ENCODE data around the gene NSMCE1. TPM values are rescaled to one million over a fixed set of nuclear protein-coding genes. Genes with fewer than 3 reads are reported as not detected.
A peak's percentile ranks its signal among the peaks of the same experiment; 100 is the strongest.

NSMCE1 gene
- total and polyA plus RNA-seq, 2 of the 4 experiments (the other 2 are of a cell fraction): 47.5 to 120 TPM

DNA sequence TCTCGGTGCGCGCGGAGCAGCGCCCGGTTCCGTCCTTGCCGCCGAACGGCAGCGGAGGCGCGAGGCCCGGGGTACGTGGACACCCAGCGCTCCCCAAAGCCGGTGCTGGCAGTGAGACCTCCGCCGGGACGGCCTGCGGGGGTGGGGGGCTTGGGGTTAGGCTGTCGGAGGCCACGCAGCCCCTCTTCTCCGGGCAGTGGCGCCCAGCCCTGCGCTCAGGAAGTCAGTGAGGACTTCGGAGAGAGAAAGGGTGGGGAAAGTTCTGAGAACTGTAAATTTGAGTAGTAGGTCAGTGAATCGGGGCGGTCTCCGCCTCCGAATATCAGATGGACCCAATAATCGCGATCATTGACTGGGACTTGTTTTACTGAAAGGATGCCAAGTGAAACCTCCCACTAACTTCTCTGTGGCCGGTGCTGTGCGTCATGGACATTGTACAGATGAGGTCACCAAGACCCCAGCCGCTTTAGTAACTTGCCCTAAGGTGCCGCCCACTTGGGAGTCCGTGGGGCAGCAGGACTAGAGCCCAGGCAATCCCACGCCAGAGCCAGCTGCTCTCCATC, 45.7 kb upstream of the NSMCE1 start:
- no TSS peak for BruUV-seq (replicated peaks)
- peak overlapping the region; percentile 95 for H3K4ac ChIP-seq (ENCODE audit: low read depth, low read length)
- peak overlapping the region; percentile 97 for H2AFZ ChIP-seq (replicated peaks; ENCODE audit: low read length, poor library complexity)
- intact Hi-C loops (cut with micrococcal nuclease): loop anchor here (2.0 to 5.0 kb wide), 2 partner anchors 47 to 79 kb away; partner anchors contain the start of gene NSMCE1
- peaks cover 7 to 56% of the 10 kb centered on the region in 2 experiments; a peak in 3 of 4 replicates for H3K79me1 ChIP-seq (ENCODE audit: low read depth in 1 of 2, low read length in 2 of 2)
- H2AK9ac ChIP-seq (replicated peaks; ENCODE audit: low read depth, low read length, poor library complexity): peak overlapping the region; percentile 95
- peak overlapping the region; percentile 30 for H3K18ac ChIP-seq (ENCODE audit: low read depth, low read length)
- H3K14ac ChIP-seq (replicated peaks; ENCODE audit: low read depth, low read length): peak overlapping the region; percentile 88
- H3K9me1 ChIP-seq (ENCODE audit: insufficient read depth, low read length): peaks cover 22% of the 10 kb centered on the region
- ATAC-seq (ENCODE audit: low read depth) (peak; percentile 53), DNase-seq (peak; percentile 97)
- H2AK5ac ChIP-seq (ENCODE audit: low read depth, low read length): peak overlapping the region; percentile 72
- H3K9me3 ChIP-seq (ENCODE audit: control insufficient read depth, insufficient read depth, low read length): no peaks in the 10 kb centered on the region
- peak overlapping the region; percentile 52 for H4K5ac ChIP-seq (ENCODE audit: low read depth, low read length)
- H3K56ac ChIP-seq (ENCODE audit: extremely low read depth, insufficient read depth, low read length): peak overlapping the region; percentile 69
- peak overlapping the region; percentile 92 for H2BK120ac ChIP-seq (ENCODE audit: low read depth, low read length)
- peak overlapping the region; percentile 95 for H3K27ac ChIP-seq (ENCODE audit: insufficient read depth, low read length)
- H4K20me1 ChIP-seq (ENCODE audit: insufficient read depth, low read length): peaks cover 33% of the 10 kb centered on the region
- in situ Hi-C loops (cut with MboI; ENCODE audit: low sequenced_read_pairs): loop anchor here (5.0 kb wide), 1 partner anchor 47 kb away; the partner anchor contains the start of gene NSMCE1
- H2BK20ac ChIP-seq (ENCODE audit: low read depth, low read length): peak overlapping the region; percentile 27
- ChIA-PET CTCF (no interaction called here), POLR2A (ENCODE audit: unreplicated experiment) (no interaction called here)
- H3K4me1 ChIP-seq (ENCODE audit: control insufficient read depth, insufficient read depth, low read length): peaks cover 28% of the 10 kb centered on the region
- WGBS, 2 experiments (ENCODE audit: extremely low coverage in 2 of 2, insufficient read length in 1 of 2): 0% methylated on average over 2 of the region's 39 CpGs; no CpG with 5 or more reads in 1 of the 2 experiments
- H3K4me3 ChIP-seq (ENCODE audit: insufficient read depth, low read depth, low read length): peak overlapping the region; percentile 74
- H2BK15ac ChIP-seq (ENCODE audit: low read depth, low read length): 0 out of 3 replicates have a peak overlapping the region, but pooled peaks have one; percentile 1
- peaks cover 18% of the 10 kb centered on the region for H3K36me3 ChIP-seq (ENCODE audit: control insufficient read depth, insufficient read depth, low read length)
- peak overlapping the region; percentile 94 for H2BK5ac ChIP-seq (ENCODE audit: low read depth, low read length, poor library complexity, severe bottlenecking)
- peak overlapping the region; percentile 82 to 86; a peak in 3 of 4 replicates for H4K8ac ChIP-seq (ENCODE audit: low read depth in 2 of 2, low read length in 2 of 2)
- H3K4me2 ChIP-seq (ENCODE audit: low read depth, low read length): peak overlapping the region; percentile 71
- peak overlapping the region; percentile 90 for H4K91ac ChIP-seq (ENCODE audit: insufficient read depth, low read depth, low read length)
- dilution Hi-C loops (cut with HindIII; ENCODE audit: low sequenced_read_pairs, unreplicated experiment): no loop called here
- H3K23ac ChIP-seq (ENCODE audit: low read depth, low read length): peak overlapping the region; percentile 32
- no peaks in the 10 kb centered on the region for H3K27me3 ChIP-seq (ENCODE audit: control insufficient read depth, insufficient read depth, low read length)
- H3K9ac ChIP-seq (ENCODE audit: low read depth, low read length): peak overlapping the region; percentile 89
- no peak for TF ChIP-seq MAFK (IDR thresholded peaks at IDR 0.05; ENCODE audit: low read depth, low read length)
- TF ChIP-seq CHD1 (IDR thresholded peaks at IDR 0.05; ENCODE audit: low read depth, low read length): no peak; the same call in 1 of the 2 replicates
- TF ChIP-seq RFX5 (IDR thresholded peaks at IDR 0.05; ENCODE audit: low read depth, low read length): no peak
- TF ChIP-seq BHLHE40 (IDR thresholded peaks at IDR 0.05; ENCODE audit: low read depth, low read length): peak; percentile 63
- TF ChIP-seq, protein P1, sequence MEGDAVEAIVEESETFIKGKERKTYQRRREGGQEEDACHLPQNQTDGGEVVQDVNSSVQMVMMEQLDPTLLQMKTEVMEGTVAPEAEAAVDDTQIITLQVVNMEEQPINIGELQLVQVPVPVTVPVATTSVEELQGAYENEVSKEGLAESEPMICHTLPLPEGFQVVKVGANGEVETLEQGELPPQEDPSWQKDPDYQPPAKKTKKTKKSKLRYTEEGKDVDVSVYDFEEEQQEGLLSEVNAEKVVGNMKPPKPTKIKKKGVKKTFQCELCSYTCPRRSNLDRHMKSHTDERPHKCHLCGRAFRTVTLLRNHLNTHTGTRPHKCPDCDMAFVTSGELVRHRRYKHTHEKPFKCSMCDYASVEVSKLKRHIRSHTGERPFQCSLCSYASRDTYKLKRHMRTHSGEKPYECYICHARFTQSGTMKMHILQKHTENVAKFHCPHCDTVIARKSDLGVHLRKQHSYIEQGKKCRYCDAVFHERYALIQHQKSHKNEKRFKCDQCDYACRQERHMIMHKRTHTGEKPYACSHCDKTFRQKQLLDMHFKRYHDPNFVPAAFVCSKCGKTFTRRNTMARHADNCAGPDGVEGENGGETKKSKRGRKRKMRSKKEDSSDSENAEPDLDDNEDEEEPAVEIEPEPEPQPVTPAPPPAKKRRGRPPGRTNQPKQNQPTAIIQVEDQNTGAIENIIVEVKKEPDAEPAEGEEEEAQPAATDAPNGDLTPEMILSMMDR (conservative IDR thresholded peaks at IDR 0.05; ENCODE audit: low read depth, low read length): no peak
- 0 out of 2 replicates have a peak, but pooled peaks have one; percentile 28 for TF ChIP-seq MXI1 (IDR thresholded peaks at IDR 0.05; ENCODE audit: borderline replicate concordance, low read depth, low read length)
- peak; percentile 53 for TF ChIP-seq FOS (IDR thresholded peaks at IDR 0.05; ENCODE audit: low read depth, low read length)
- TF ChIP-seq SMC3 (IDR thresholded peaks at IDR 0.05; ENCODE audit: low read depth, low read length): no peak
- TF ChIP-seq CEBPB (IDR thresholded peaks at IDR 0.05; ENCODE audit: low read depth, low read length): peak; percentile 65
- no peak for TF ChIP-seq MAZ (IDR thresholded peaks at IDR 0.05; ENCODE audit: borderline replicate concordance, low read depth, low read length)
- TF ChIP-seq POLR2A (IDR thresholded peaks at IDR 0.05; ENCODE audit: low read depth, low read length): peak; percentile 93
- TF ChIP-seq, protein P2, sequence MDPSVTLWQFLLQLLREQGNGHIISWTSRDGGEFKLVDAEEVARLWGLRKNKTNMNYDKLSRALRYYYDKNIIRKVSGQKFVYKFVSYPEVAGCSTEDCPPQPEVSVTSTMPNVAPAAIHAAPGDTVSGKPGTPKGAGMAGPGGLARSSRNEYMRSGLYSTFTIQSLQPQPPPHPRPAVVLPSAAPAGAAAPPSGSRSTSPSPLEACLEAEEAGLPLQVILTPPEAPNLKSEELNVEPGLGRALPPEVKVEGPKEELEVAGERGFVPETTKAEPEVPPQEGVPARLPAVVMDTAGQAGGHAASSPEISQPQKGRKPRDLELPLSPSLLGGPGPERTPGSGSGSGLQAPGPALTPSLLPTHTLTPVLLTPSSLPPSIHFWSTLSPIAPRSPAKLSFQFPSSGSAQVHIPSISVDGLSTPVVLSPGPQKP (IDR thresholded peaks at IDR 0.05; ENCODE audit: borderline replicate concordance, low read depth, low read length): no peak
- TF ChIP-seq RAD21 (IDR thresholded peaks at IDR 0.05; ENCODE audit: low read length): no peak
- TF ChIP-seq NFE2L2 (IDR thresholded peaks at IDR 0.05; ENCODE audit: low read depth, low read length): no peak
- TF ChIP-seq, protein P3, sequence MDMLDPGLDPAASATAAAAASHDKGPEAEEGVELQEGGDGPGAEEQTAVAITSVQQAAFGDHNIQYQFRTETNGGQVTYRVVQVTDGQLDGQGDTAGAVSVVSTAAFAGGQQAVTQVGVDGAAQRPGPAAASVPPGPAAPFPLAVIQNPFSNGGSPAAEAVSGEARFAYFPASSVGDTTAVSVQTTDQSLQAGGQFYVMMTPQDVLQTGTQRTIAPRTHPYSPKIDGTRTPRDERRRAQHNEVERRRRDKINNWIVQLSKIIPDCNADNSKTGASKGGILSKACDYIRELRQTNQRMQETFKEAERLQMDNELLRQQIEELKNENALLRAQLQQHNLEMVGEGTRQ (IDR thresholded peaks at IDR 0.05; ENCODE audit: low read depth, low read length): no peak
